ENCODE results near the gene USP37. TPM values are rescaled to one million over a fixed set of nuclear protein-coding genes. Genes with fewer than 3 reads are reported as not detected.

Gene USP37
- total and polyA plus RNA-seq, 2 of the 13 experiments (the other 11 are each of a cell fraction or from before 2014, with no cell fraction given) = 6.5 to 30.6 TPM

DNA sequence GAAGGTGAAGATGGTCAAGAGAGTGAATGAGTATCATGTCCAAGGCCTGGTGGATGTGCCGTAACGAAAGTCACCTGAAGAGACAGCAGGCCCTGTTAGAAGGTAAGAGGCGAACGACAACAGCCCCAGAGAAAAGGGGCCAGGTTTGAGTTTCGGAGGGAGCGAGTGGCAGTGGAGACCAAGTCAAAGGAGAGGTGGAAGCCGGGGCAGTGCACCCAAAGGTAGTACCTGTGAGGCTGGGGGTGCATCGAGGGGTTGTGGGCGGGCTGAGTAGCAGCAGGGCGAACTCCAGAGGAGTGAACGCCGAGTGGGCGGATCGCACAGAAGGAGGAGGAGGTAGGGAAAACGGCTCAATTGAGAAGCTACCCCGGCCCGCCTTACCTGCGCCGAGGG, 358 bp downstream of the USP37 start (continued):
- TF ChIP-seq HNRNPH1 (optimal IDR thresholded peaks at IDR 0.05; ENCODE audit: low read depth, low read length) (no peak), ZNF335 (CRISPR knock-in tag; IDR thresholded peaks at IDR 0.05) (no peak), AKNA (CRISPR knock-in tag; IDR thresholded peaks at IDR 0.05; ENCODE audit: borderline replicate concordance) (no peak), PHF21A (CRISPR knock-in tag; IDR thresholded peaks at IDR 0.05) (no peak), ZNF280D (CRISPR knock-in tag; IDR thresholded peaks at IDR 0.05) (no peak), STAT5B (CRISPR knock-in tag; IDR thresholded peaks at IDR 0.05) (0 out of 2 replicates have a peak, but pooled peaks have one; percentile 1), ZSCAN25 (CRISPR knock-in tag; IDR thresholded peaks at IDR 0.05) (no peak), ADNP (CRISPR knock-in tag; IDR thresholded peaks at IDR 0.05) (no peak), ASH2L (IDR thresholded peaks at IDR 0.05; ENCODE audit: insufficient read length, low read depth, low read length) (peak; percentile 7), PREB (CRISPR knock-in tag; IDR thresholded peaks at IDR 0.05) (no peak), ZNF484 (CRISPR knock-in tag; IDR thresholded peaks at IDR 0.05; ENCODE audit: borderline replicate concordance, low read depth) (0 out of 2 replicates have a peak, but pooled peaks have one; percentile 29), MYNN (CRISPR knock-in tag; IDR thresholded peaks at IDR 0.05; ENCODE audit: low read depth) (no peak; the same call in 1 of the 2 replicates), CC2D1A (CRISPR knock-in tag; IDR thresholded peaks at IDR 0.05) (no peak), ZNF784 (CRISPR knock-in tag; IDR thresholded peaks at IDR 0.05; ENCODE audit: borderline replicate concordance) (0 out of 2 replicates have a peak, but pooled peaks have one; percentile 33), IKZF4 (CRISPR knock-in tag; IDR thresholded peaks at IDR 0.05; ENCODE audit: borderline replicate concordance, low read depth, not compliant biosample characterization) (no peak), ZNF652 (CRISPR knock-in tag; IDR thresholded peaks at IDR 0.05; ENCODE audit: borderline replicate concordance, low read depth) (no peak), SRSF4 (IDR thresholded peaks at IDR 0.05; ENCODE audit: low read depth, low read length, poor library complexity, severe bottlenecking) (no peak), RFXANK (CRISPR knock-in tag; IDR thresholded peaks at IDR 0.05) (no peak), ZNF431 (CRISPR knock-in tag; IDR thresholded peaks at IDR 0.05; ENCODE audit: borderline replicate concordance, low read depth) (no peak)

Data from HepG2 (cell line).